Activated CD4-positive, alpha-beta T cell treated with anti-CD3 and anti-CD28 coated beads, Interleukin-2, amount 50 U/mL, for 48 hours (primary cell): ENCODE data around the gene GCSH.
"Not testable (repeated sequence)": the region's sequence is repeated elsewhere in the genome, so short reads cannot be mapped to it uniquely, and the experiment has no call there.

Experiments
- DNase-seq, 2 experiments: peaks; one replicate each; pipeline ENCODE4 v3.0.0-alpha.2; 2020

Gene GCSH

DNA sequence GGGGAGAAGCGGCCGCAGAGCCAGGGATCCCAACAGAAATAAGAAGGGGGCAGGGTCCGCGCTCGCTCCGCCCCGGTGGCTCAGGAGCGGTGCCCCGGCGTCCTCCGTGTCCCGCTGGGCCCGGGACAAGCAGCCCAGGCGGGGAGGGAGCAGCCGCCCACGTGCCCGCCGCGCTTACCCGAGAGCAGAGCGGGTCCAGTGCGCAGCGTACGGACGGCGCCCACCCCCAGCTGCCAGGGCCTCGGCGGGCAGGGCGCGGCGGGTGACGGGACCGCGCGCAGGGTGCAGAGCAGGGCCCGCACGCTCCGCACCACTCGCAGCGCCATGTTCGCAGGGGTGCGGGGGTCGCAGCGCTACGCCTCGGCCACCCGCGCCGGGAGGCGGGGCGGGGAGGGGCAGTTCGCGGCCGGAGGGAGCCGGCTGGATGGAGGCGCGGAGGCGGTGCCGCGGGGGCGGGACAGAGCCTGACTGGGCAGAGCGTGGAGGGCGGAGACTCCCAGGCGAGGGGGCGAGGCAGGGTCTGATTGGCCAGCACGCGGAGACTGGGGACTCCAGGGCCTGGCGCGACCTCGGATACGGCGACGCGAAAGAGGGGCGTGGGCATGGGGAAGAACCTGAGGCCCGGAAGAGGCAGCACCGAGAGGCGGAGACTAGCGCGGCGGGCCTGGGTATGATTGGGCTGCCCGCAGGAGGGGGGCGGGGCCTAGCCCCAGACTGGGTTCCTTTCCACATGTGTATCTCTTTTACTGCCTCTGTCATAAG lies at the start of gene GCSH:
Gene GCSH (minus strand): TSS at position 443 of the 762 bp plus-strand sequence. CDS start 117 bp downstream, at position 326.
- DNase-seq = peak; percentile 98 to 99

DNA sequence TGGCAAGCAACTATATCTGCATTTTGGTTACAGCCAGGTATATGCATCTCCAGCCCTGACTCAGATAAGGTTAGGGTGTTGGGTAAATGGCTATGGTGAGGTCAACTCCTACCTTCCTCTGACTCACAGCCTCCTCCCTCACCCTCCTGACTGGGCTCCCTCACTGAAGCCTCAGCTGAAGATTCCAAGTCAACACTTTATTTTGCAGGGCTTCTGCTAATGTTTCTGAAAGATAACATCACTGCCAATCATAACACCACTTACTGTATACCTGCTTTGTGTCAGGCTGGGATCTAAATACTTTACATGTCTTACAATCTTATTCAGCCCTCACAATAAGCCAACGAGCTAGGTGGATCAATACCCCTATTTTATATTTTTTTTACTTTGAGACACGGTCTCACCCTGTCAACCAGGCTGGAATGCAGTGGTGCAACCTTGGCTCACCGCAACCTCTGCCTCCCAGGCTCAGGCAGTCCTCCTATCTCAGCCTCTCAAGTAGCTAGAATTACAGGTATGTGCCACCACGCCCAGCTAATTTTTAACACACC lies 47.8 kb upstream of the GCSH start:
- DNase-seq = no peak

DNA sequence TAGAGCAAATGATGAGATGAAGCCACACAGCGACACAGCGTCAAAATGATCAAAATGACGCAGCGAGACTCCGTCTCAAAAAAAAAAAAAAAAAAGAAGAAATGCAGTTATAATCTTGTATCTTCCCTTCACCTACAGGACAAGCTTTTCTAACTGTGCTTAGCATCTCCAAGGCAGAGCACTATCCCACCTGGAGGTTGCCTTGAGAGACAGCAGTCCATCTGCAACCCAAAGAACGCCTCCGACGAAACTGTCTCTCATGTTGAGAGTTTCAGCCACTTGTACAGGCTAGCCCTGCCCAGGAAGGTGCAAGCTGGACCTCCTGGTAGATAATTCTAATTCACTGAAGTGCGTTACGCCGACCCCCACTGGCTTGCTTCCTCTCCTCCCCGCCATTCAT lies 46.7 kb upstream of the GCSH start:
- DNase-seq = no peak

DNA sequence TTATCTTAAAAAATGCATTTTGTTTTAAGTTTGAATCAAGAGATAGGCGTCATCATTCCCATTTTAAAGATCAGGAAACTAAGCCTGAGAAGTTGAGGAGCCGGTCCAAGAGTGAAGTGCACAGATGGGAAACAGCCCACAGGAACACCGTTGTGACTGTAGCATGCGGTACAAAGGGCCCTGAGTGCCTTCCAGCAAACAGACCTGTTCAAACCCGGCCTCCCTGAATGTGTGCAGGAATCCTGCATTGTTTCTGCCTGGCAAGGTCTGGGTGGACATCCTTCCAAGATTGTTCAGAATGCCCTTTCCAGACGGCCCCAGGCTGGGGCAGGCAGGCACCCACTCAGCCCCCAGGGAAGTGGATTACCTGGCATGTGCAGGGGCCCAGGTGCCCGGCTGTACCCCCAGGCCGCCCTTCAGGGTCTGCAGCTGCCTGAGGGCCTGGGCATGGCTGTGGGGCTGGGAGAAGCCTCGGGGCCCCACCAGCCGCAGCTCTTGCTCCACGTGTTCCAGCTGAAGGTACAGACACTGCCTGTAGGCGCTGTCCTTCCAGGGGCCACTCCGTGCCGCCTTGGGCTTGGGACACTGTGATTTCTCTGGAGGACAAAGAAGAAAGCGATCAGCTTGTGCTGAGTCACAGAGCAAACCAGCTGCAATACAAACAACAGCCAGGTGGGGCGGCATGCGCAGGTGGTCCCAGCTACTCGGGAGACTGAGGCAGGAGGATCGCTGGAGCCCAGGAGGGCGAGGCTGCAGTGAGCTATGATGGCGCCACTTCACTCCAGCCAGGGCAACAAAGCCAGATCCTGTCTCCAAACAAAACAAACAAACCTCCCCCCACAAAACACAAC lies 45.0 kb upstream of the GCSH start:
- DNase-seq = peak in 1 of 2 experiments; percentile 10

DNA sequence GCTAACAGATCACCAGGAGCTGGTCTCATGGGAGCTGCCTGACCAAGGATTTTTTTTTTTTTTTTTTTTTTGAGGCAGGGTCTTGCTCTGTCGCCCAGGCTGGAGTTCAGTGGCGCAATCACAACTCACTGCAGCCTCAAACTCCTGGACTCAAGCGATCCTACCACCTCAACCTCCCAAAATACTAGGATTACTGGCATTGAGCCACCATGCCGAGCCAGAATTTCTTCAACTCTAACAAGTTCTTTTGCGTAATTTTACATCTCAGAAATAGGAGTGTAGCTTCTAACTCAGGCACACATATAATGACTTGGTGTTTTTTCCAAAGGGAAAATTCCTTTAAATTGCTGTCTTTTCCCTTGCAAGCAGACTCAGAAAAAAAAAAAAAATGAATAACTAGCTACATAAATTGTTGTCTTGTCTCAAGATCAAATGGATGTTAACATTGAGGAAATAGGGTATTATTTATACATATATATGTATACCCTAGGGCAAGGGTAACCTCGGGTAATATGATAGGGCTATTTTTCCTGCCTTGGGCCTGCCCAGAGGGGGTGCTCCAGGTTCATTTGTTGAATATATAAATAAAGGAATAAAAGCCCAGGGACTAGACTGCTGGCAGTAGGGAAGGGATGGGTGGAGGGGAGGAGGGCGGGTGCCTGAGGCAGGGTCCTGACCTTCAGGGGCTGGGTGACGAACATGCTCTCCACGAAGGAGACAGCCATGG lies 42.8 kb upstream of the GCSH start:
- no peak for DNase-seq

DNA sequence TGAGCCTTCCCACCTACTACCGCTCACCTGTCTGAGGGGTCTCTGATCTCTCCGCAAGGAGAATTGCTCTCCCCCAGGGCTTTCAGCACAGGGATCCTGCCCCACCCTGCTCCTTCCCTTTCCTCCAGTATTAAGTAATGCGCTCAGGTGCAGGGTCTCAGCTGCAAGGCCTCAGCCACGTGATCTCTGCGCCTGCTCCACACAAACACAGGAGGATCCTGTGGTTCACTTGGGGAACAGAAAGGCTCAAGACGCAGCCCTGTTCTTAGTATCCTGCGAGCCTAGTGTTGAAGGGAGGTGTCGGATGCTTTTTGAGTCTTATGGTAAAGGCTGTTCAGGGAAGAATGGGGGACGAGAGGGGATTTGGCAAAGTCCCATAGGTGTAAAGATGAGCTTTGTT lies 41.6 kb upstream of the GCSH start:
- no peak for DNase-seq

DNA sequence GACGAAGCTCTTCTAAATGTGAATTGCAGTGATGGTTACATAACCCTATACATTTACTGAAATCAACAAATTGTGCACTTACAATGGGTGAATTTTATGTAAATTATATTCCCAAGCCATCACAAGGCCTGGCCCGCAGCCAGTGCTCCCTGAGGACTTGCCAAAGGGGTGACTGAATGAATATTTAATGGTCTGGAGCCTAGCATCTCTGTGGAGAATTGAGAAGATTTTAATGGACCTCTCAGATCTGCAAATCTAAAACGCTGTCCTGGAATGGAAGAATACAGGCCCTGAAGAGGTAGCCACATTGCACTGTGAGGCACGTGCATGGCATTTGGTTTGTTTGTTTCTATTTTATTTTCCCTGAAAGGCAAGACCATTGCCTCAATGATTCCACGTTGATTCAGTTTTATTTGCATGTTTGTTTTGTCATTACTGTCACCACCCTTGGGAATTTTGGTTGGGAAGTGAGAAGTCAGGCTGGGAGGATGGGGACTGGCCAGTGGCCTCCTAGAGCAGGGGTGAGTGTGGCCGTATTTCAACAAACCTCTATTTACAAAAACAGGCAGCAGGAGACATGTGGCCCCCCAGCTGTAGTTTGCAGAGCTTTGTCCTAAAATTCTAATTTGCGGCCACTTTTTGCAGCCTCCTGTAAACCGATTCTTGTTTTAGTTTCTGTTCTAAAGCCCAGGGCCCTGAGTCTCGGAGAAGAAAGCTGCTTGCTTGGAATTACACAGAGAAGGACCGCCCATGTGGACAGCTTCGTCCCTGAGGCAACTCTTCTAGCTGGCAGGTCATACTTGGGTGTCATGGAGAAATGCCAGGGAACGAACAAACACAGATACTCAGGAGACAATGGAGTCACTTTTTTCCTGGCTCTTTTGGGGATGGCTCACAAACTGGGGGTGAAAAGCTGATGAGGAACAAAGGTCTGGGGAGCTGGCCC lies 40.5 kb upstream of the GCSH start:
- no peak for DNase-seq

DNA sequence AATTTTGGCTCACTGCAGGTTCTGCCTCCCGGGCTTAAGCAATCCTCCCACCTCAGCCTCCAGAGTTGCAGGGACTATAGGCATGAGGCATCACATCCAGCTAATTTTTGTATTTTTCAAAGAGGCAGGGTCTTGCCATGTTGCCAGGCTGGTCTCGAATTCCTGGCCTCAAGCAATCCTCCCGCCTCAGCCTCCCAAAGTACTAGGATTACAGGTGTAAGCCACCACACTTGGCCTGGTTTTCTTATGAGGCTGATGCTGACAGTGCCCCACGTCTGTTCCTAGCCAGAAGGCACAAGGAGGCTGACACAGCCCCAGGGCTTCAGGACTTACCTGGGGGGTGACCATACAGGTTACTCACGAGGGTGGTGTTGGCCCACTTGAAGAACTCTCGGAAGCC lies 33.9 kb upstream of the GCSH start:
- no peak for DNase-seq

DNA sequence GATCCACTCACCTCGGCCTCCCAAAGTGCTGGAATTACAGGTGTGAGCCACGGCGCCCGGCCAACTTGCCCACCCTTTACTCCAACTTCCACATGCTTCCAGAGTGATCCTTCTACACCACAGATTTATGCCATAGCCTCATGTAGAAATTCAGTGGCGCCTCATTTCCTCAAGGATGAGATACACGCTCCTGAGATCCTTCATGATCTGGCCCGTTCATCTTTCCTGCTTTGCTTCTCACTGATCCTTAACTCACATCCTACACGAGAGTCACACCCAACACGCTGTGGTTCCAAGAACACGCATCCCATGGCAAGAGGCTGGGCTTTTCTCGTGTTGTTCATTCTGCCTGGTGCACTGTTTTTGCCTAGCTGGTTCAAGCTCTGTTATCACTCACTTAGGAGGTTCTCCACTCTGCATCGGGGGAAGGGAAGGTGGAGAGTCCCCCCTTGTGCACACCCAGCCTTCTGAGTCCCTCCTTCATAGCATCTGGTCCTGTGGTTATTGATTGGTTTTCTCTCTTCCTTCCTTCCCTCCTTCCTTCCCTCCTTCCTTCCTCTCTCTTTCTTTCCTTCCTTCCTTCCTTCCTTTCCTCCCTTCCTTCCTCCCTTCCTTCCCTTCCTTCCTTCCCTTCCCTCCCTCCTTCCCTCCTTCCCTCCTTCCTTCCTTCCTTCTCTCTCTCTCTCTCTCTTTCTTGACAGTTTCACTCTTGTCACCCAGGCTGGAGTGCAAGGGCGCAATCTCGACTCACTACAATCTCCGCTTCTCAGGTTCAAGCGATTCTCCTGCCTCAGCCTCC lies 32.7 kb upstream of the GCSH start:
- no peak for DNase-seq

DNA sequence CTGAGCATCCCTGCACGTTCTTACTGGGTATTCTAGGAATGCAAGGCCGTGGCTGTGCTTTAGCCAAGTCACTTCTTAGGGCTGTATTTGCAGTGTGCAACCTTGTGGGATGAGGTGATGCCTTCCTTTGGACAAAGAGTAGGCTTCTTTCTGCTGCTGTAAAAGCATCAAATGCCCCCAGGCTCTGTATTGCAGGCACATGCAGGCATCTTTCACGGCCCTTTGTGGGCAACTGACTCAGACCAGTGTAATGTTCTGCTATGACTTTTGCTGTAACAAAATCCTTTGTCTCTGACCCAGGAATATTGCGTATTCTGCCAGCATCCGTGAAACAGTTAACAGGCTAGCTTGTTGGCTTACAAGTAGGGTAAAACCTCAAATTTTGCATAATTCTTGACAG lies 30.9 kb upstream of the GCSH start:
- no peak for DNase-seq

DNA sequence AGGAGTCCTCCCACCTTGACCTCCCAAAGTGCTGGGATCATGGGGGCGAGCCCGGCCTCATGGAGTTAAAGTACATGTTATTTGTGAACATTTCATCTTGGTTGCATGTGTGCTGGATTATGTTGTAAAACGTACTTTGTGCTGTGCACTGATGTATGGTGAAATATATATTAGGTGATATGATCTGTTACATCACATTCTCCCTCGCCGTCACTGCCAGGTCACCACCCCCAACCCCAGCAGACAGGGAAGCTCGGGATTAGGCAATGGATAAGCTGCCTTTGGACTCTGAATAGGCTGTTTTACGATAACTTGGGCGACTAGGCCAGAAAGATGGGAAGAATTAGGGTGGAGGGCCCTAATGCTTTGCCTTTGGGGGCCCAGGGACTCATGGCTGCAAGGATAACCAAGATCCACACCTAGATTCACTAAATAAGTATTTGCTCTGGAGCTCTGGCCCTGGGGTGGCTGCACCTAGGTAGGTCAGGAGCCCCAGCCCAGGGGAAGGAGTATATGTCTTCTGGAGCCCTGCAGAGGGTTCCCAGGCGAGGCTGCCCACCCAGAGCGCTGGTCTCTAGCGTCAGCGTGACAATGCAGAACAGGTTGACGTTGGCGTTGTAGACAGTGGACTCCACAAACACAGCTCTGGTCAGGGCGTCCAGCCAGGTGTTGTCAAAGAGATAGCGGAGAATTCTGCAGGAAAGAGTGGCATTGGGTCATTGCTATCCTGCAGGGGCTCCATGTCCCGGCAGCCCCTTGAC lies 27.1 kb upstream of the GCSH start:
- no peak for DNase-seq

DNA sequence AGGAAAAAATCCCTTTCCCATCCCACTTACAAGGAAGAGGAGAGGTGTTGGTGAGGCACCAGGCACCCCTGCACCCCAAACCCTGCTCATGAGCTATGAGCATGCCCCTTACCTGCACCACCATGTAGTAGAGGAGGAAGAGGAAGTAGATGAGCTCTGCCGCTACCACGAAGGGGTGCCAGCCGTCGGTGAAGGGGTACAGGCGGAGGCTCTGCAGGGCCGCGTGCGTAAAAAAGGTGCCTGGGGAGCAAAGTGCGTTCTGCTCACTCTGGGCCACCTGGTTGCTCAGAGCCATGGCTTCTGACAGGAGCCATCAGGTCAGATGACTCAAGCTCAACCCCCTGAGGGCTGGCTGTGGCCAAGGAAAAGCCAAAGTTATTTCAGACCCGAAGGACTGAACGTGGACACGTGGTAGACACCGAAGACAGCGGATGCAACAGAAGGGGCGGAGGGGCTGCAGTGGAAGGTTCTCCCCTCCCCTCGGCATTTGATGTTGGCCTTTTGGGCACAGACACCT lies 25.3 kb upstream of the GCSH start:
- DNase-seq = no peak

DNA sequence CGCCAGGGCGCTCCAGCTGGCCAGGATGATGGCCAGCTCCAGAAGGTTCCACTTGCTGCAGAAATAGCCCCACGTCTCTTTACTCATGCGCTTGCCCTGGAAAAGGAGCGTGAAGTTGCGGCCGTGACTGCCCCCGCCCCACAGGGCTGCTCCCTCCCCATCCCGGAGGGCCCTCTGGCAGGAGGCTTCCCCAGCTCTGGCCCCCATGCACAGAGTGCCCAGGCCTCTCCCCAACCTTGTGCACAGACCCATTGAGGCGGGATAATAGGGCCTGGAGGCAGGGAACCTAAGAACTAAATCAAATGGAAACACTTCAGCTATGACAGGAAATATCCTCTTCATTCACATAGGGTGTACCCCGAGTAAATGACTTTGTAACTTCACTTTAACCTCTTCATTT lies 21.2 kb upstream of the GCSH start:
- DNase-seq = no peak

DNA sequence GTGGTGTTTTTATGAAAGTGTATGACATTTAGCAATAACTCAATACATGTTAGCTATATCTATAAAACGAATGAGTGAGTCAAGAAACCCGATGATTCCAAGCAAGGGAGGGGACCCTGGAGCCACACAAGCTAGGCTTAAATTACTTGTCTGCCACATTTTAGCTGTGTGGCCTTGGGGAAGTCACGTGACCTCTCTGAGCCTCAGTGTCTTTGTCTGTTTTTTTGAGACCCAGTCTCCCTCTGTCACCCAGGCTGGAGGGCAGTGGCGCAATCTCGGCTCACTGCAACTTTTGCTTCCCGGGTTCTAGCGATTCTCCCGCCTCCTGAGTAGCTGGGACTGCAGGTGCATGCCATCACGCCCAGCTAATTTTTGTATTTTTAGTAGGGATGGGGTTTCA lies 20.1 kb upstream of the GCSH start:
- DNase-seq = no peak

DNA sequence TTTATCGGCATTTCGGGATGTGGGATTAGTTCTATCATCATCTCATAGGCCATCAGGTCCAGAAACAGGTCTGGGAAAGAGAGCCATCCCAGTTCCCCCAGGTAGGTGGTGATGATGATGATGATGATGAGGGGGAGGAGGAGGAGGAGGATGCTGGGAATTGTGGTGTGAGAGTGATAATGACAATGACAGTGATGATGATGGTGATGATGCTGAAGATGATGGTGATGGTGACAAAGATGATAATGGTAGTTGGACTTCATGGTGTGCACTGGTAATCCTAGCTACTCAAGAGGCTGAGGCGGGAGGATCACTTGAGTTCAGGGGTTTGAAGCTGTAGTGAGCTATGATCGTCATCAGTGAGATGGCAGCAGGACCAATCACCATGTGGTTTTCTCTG lies 16.3 kb upstream of the GCSH start:
- no peak for DNase-seq

DNA sequence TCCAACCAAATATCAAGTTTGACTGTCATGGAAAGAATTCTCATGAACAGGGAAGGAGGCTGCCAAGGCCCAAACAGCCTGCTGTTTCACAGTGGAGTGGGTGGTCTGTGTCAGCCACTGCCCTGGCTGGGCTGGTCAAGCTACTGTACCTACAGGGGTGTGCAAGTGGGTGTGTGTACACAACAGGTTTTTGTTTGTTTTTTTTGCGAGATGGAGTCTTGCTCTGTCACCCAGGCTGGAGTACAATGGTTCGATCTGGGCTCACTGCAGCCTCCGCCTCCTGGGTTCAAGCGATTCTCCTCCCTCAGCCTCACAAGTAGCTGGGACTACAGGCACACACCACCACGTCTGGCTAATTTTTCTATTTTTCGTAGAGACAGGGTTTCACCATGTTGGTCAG lies 13.1 kb upstream of the GCSH start:
- DNase-seq = not testable (repeated sequence)

DNA sequence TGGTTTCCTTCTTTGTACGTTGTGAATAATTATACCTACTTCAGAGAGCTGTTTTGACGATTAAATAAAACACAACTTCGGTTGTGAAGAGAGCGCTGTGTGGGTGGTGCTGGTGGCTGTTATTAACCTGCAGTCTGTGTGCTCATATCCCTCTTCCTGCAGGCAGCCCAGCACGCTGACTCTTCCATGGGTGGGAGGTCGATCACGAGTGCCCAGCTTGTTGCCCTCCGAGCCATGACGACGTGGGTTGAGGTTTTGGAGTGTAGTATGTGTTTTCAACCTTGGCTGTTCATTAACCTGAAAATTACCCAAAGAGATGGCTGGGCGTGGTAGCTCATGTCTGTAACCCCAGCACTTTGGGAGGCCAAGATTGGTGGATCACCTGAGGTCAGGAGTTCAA lies 11.3 kb upstream of the GCSH start:
- DNase-seq = no peak

DNA sequence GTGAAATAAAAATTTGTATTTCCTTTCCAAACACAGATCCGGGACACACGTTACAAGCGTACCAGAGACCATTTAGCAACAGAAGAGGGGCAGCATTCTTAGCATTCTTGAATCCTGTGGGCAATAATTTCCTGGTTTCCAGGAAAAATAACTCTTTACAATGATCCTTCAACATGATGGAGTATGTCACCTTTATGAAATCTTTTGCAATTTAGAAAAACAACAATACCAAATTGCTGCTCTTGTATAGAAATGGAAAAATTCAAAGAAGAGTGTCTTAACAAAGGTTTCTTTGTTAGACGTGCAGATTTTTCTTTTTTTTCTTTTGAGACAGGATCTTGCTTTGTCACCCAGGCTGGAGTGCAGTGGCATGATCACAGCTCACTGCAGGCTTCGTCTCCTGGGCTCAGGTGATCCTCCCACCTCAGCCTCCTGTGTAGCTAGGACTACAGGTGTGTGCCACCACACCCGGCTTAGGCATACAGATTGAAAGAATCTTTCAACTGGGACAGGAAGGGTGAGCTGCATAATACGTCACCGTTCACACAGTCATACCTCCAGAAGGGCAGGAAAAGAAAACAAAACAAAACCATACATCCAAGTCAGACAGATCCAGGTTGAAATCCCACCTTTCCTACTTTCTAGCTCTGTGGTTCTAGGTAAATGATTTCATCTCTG lies 10.8 kb upstream of the GCSH start:
- no peak for DNase-seq

DNA sequence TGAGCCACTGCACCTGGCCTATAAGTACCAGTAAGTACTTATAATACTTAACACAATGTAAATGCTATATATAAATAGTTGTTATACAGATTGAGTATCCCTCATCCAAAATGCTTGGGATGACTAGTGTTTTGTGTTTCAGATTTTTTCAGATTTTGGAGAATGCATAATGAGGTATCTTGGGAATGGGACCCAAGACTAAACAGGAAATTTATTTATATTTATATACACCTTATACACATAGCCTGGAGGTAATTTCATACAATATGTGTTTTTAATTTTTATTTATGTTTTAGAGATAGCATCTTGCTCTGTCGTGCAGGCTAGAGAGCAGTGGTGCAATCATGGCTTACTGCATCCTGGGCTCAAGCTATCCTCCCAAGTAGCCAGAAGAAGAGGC lies 9.8 kb upstream of the GCSH start:
- no peak for DNase-seq

DNA sequence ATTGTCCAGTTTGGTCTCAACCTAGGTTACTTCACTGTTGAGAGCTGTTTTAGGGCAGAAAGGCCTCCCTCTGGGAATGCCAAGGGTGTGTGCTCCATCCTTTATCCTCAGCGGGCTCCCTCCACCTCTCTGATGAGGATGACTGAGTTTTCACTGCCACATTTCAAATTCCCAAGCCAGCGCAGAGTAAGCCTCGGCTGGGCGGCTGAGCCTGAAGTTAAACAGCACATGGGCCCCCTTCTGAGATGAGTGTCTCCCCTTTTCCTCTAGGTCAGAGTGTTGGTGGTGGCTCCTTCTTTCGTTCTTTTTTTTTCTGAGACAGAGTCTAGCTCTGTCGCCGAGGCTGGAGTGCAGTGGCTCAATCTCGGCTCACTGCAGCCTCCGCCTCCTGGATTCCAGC lies 5.5 kb upstream of the GCSH start:
- DNase-seq = no peak
